GM12878 (cell line): ENCODE data around the gene CRISP2.

Experiments used
- CTCF ChIP-seq, 3 experiments: IDR thresholded peaks in 2 of 3; conservative IDR thresholded peaks in 1 of 3; 2 replicates each; pipeline ENCODE4 v1.5.1; 2011; ENCODE audit warnings: low read depth in 3 of 3, low read length in 3 of 3, mild to moderate bottlenecking in 3 of 3, control low read depth in 2 of 3, moderate library complexity in 2 of 3, inconsistent platforms in 1 of 3, mixed read lengths in 1 of 3; ENCODE audit not compliant: control insufficient read depth in 2 of 3, insufficient read depth in 1 of 3; ENCODE audit errors: extremely low read depth in 1 of 3
- EP300 ChIP-seq, 2 experiments: fragments of 150-350 bp in 1 of 2; IDR thresholded peaks; 2 replicates each; pipeline ENCODE4 v1.6.1; 2011 to 2012; ENCODE audit warnings: low read depth in 2 of 2, low read length in 2 of 2, borderline replicate concordance in 1 of 2, improper control_type of control experiment in 1 of 2, inconsistent platforms in 1 of 2; ENCODE audit not compliant: control insufficient read depth in 1 of 2
- ETV6 ChIP-seq, 2 experiments: fragments of 450-650 bp in 1 of 2; IDR thresholded peaks in 1 of 2; conservative IDR thresholded peaks in 1 of 2; 2 replicates each; pipeline ENCODE4 v1.6.1; 2014; ENCODE audit warnings: antibody characterized with exemption in 1 of 2, borderline replicate concordance in 1 of 2, low read depth in 1 of 2, mild to moderate bottlenecking in 1 of 2, moderate library complexity in 1 of 2
- HSF1 ChIP-seq: fragments of 150-350 bp; IDR thresholded peaks from 2 replicates; pipeline ENCODE4 v1.6.1; 2014; ENCODE audit warnings: mild to moderate bottlenecking, low read depth, low read length
- POLR2A ChIP-seq: IDR thresholded peaks from 2 replicates; pipeline ENCODE4 v1.6.1; 2011; ENCODE audit warnings: low read depth, mild to moderate bottlenecking, low read length
- REST ChIP-seq: IDR thresholded peaks from 2 replicates; pipeline ENCODE4 v1.6.1; 2012; ENCODE audit warnings: mild to moderate bottlenecking, low read depth, low read length
- SP1 ChIP-seq: IDR thresholded peaks from one replicate; pipeline ENCODE4 v1.6.1; 2011; ENCODE audit warnings: low read depth, low read length
- ZBTB33 ChIP-seq: fragments of 450-650 bp; IDR thresholded peaks from 2 replicates; pipeline ENCODE4 v1.6.1; 2017; ENCODE audit warnings: mild to moderate bottlenecking

- TF ChIP-seq CTCF (IDR thresholded peaks at IDR 0.05 in 2 of 3, conservative IDR thresholded peaks at IDR 0.05 in 1 of 3; ENCODE audit: control insufficient read depth in 2 of 3, extremely low read depth in 1 of 3, insufficient read depth in 1 of 3, low read depth in 3 of 3, low read length in 3 of 3) = no peak
- TF ChIP-seq REST = no peak
- TF ChIP-seq EP300 (IDR thresholded peaks at IDR 0.05; ENCODE audit: borderline replicate concordance in 1 of 2, control insufficient read depth in 1 of 2, low read depth in 2 of 2, low read length in 2 of 2) = no peak
- no peak for TF ChIP-seq SP1
- TF ChIP-seq POLR2A = no peak
- no peak for TF ChIP-seq ETV6 (conservative IDR thresholded peaks at IDR 0.05 in 1 of 2, IDR thresholded peaks at IDR 0.05 in 1 of 2; ENCODE audit: borderline replicate concordance in 1 of 2, low read depth in 1 of 2)
- no peak for TF ChIP-seq ZBTB33
- no peak for TF ChIP-seq HSF1
Measured at GRCh38 chr6:49693512-49693911, 19.8 kb downstream of the CRISP2 start.
